Stimulated activated naive B cell treated with anti-CD40 and anti-IgM and Interleukin-4, amounts not matched to agents 10 μg/mL and 1 μg/mL and 100 μg/mL, for 72 hours (primary cell): ENCODE data around the gene NMUR1.
A peak's percentile ranks its signal among the peaks of the same experiment; 100 is the strongest.

ENCODE experiments used
- ATAC-seq, 2 donors: fragments of 150-1000 bp; cut with Tn5 transposase; replicated peaks; 2 replicates each; pipeline ENCODE4 v1.10.0; 2021; ENCODE audit warnings: moderate library complexity in 1 of 2
- DNase-seq: peaks from one replicate; pipeline ENCODE4 v3.0.0; 2021
- H3K27ac Mint-ChIP-seq: one replicate; pipeline ENCODE4 v1.8.0; 2022; ENCODE audit warnings: mild to moderate bottlenecking, mixed read lengths
- H3K27me3 Mint-ChIP-seq, 2 donors: one replicate each; pipeline ENCODE4 v1.8.0; 2022; ENCODE audit warnings: mixed read lengths in 2 of 2
- H3K36me3 Mint-ChIP-seq, 2 donors: one replicate each; pipeline ENCODE4 v1.8.0; 2022; ENCODE audit warnings: mixed read lengths in 2 of 2, mild to moderate bottlenecking in 1 of 2
- H3K4me1 Mint-ChIP-seq, 2 donors: one replicate each; pipeline ENCODE4 v1.8.0; 2022; ENCODE audit warnings: mixed read lengths in 2 of 2, mild to moderate bottlenecking in 1 of 2
- H3K4me3 Mint-ChIP-seq, 2 donors: one replicate each; pipeline ENCODE4 v1.8.0; 2022; ENCODE audit warnings: mild to moderate bottlenecking in 2 of 2, mixed read lengths in 2 of 2, moderate library complexity in 1 of 2
- H3K9me3 Mint-ChIP-seq, 2 donors: one replicate each; pipeline ENCODE4 v1.8.0; 2022; ENCODE audit warnings: mixed read lengths in 2 of 2, mild to moderate bottlenecking in 1 of 2

The NMUR1 gene

GRCh38 chr2:231475965-231476364 is 54.3 kb downstream of the NMUR1 start:
- H3K27ac Mint-ChIP-seq: no peak overlapping the region
- no peaks in the 10 kb centered on the region for H3K9me3 Mint-ChIP-seq
- peaks cover 7 to 8% of the 10 kb centered on the region in 2 donors for H3K27me3 Mint-ChIP-seq
- peaks cover 2 to 21% of the 10 kb centered on the region in 2 donors for H3K4me1 Mint-ChIP-seq
- H3K4me3 Mint-ChIP-seq: no peak overlapping the region
- peaks cover 3 to 7% of the 10 kb centered on the region in 2 donors for H3K36me3 Mint-ChIP-seq
- DNase-seq (no peak), ATAC-seq (peak; percentile 48 to 76)
